GM18498 (cell line): ENCODE measurements around the gene RASAL2.
A peak's percentile ranks its signal among the peaks of the same experiment; 100 is the strongest.
"Not testable (repeated sequence)": the region's sequence is repeated elsewhere in the genome, so short reads cannot be mapped to it uniquely, and the experiment has no call there.

Experiments
- ATAC-seq: cut with Tn5 transposase; IDR thresholded peaks from one replicate; pipeline ENCODE4 v1.9.1; 2021; ENCODE audit warnings: mild to moderate bottlenecking, moderate library complexity; ENCODE audit not compliant: unreplicated experiment

RASAL2 gene

GRCh38 chr1:178066908-178067614, 26.8 kb upstream of the RASAL2 start:
- peak; percentile 100 for ATAC-seq

GRCh38 chr1:178071811-178072210, 22.1 kb upstream of the RASAL2 start:
- ATAC-seq: no peak

- no peak for ATAC-seq
These were observed 21.6 kb upstream of the RASAL2 start for GRCh38 chr1:178072326-178072725.

- no peak for ATAC-seq
These were observed 18.6 kb upstream of the RASAL2 start for GRCh38 chr1:178075333-178075732.

- ATAC-seq: no peak
These were observed 17.3 kb upstream of the RASAL2 start for GRCh38 chr1:178076607-178077006.

GRCh38 chr1:178077917-178078316, 16.0 kb upstream of the RASAL2 start:
- ATAC-seq: no peak

- ATAC-seq: no peak
These were observed 7.6 kb upstream of the RASAL2 start for GRCh38 chr1:178086294-178086693.

GRCh38 chr1:178086766-178087165, 7.1 kb upstream of the RASAL2 start:
- ATAC-seq: no peak

- no peak for ATAC-seq
These were observed 5.3 kb upstream of the RASAL2 start for GRCh38 chr1:178088651-178089050.

GRCh38 chr1:178091454-178091853, 2.5 kb upstream of the RASAL2 start:
- not testable (repeated sequence) for ATAC-seq

- ATAC-seq: no peak
These were observed 1.7 kb upstream of the RASAL2 start for GRCh38 chr1:178091986-178092745.

- ATAC-seq: no peak
These were observed 918 bp upstream of the RASAL2 start for GRCh38 chr1:178092878-178093493.

- peak; percentile 90 for ATAC-seq
These were observed 382 bp upstream of the RASAL2 start for GRCh38 chr1:178093494-178093950.

- no peak for ATAC-seq
These were observed 1.1 kb downstream of the RASAL2 start for GRCh38 chr1:178094739-178095645.

GRCh38 chr1:178096421-178096820, 2.5 kb downstream of the RASAL2 start:
- ATAC-seq: no peak

GRCh38 chr1:178098262-178098661, 4.4 kb downstream of the RASAL2 start:
- ATAC-seq: no peak

- no peak for ATAC-seq
These were observed 7.3 kb downstream of the RASAL2 start for GRCh38 chr1:178101266-178101630.

- ATAC-seq: no peak
These were observed 7.8 kb downstream of the RASAL2 start for GRCh38 chr1:178101654-178102053.

- ATAC-seq: no peak
These were observed 8.3 kb downstream of the RASAL2 start for GRCh38 chr1:178102218-178102617.

GRCh38 chr1:178107823-178108222, 13.9 kb downstream of the RASAL2 start:
- no peak for ATAC-seq
